OCI-LY3 (cell line): Measurements from ENCODE around the gene UCKL1.

ENCODE experiments used
- H2AFZ ChIP-seq: fragments of 200-600, 300-600 bp; shearing (Covaris generic); 2 replicates; pipeline ENCODE4 v1.6.0; 2014; ENCODE audit warnings: antibody characterized with exemption, low read depth, low read length
- H3K27ac ChIP-seq: fragments of 200-600, 300-600 bp; sonication (generic); 2 replicates; pipeline ENCODE4 v1.5.1; 2014; ENCODE audit warnings: mild to moderate bottlenecking, low read length, moderate library complexity, mixed read lengths
- H3K27me3 ChIP-seq: fragments of 200-600, 300-600 bp; sonication (generic); 2 replicates; pipeline ENCODE4 v1.6.1; 2014; ENCODE audit warnings: low read depth, low read length, mixed read lengths
- H3K36me3 ChIP-seq: fragments of 200-600, 300-600 bp; sonication (generic); replicated peaks from 2 replicates; pipeline ENCODE3; 2014; ENCODE audit warnings: low read depth, low read length, mixed read lengths
- H3K4me1 ChIP-seq: fragments of 300-600, 200-600 bp; sonication (generic); 2 replicates; pipeline ENCODE4 v1.6.1; 2014; ENCODE audit warnings: low read length, mixed read lengths
- H3K4me2 ChIP-seq: fragments of 200-600, 300-600 bp; sonication (generic); 2 replicates; pipeline ENCODE4 v1.6.1; 2014; ENCODE audit warnings: low read length, mixed read lengths
- H3K4me3 ChIP-seq: fragments of 300-600, 200-600 bp; sonication (generic); 2 replicates; pipeline ENCODE4 v1.5.1; 2014; ENCODE audit warnings: antibody characterized with exemption, mild to moderate bottlenecking, low read length, moderate library complexity
- H3K79me2 ChIP-seq: fragments of 300-600, 200-600 bp; shearing (Covaris generic); 2 replicates; pipeline ENCODE4 v1.6.1; 2014; ENCODE audit warnings: mild to moderate bottlenecking, low read length, mixed read lengths
- H3K9ac ChIP-seq: fragments of 300-600, 200-600 bp; shearing (Covaris generic); 2 replicates; pipeline ENCODE4 v1.6.0; 2014; ENCODE audit warnings: mild to moderate bottlenecking, low read length, moderate library complexity
- H3K9me3 ChIP-seq: fragments of 200-600, 300-600 bp; shearing (Covaris generic); 2 replicates; pipeline ENCODE4 v1.6.1; 2014; ENCODE audit warnings: low read length, mixed read lengths; ENCODE audit not compliant: insufficient read depth
- H4K20me1 ChIP-seq: fragments of 200-600, 300-600 bp; sonication (generic); 2 replicates; pipeline ENCODE4 v1.6.1; 2016; ENCODE audit warnings: low read length, mixed read lengths; ENCODE audit not compliant: insufficient read depth
- CTCF ChIP-seq: fragments of 200-600, 300-600 bp; sonication (generic); IDR thresholded peaks from 2 replicates; pipeline ENCODE4 v1.5.1; 2014; ENCODE audit warnings: antibody characterized with exemption, low read length, low read depth
- EZH2phosphoT487 ChIP-seq: fragments of 200-600 bp; shearing (Covaris generic); IDR thresholded peaks from 2 replicates; pipeline ENCODE4 v1.6.1; 2018; ENCODE audit warnings: antibody characterized with exemption, mixed run types, low read depth

UCKL1 gene

GRCh38 chr20:63959699-63960075 lies 3.5 kb upstream of the UCKL1 start:
- no peaks in the 10 kb centered on the region for H3K9me3 ChIP-seq
- H4K20me1 ChIP-seq = peaks cover 1% of the 10 kb centered on the region
- no peak overlapping the region for H2AFZ ChIP-seq
- TF ChIP-seq EZH2phosphoT487 (no peak), CTCF (no peak)
- H3K36me3 ChIP-seq = peaks cover 12% of the 10 kb centered on the region
- no peak overlapping the region for H3K27ac ChIP-seq
- H3K4me3 ChIP-seq = no peak overlapping the region
- H3K4me1 ChIP-seq = peaks cover 15% of the 10 kb centered on the region
- H3K79me2 ChIP-seq = peaks cover 15% of the 10 kb centered on the region
- no peak overlapping the region for H3K4me2 ChIP-seq
- no peak overlapping the region for H3K9ac ChIP-seq
- no peaks in the 10 kb centered on the region for H3K27me3 ChIP-seq

GRCh38 chr20:63958964-63959698 lies 2.9 kb upstream of the UCKL1 start:
- Histone ChIP-seq H3K4me3 (no peak overlapping the region), H3K27me3 (no peaks in the 10 kb centered on the region), H3K36me3 (peaks cover 15% of the 10 kb centered on the region), H3K4me1 (peaks cover 17% of the 10 kb centered on the region), H3K9me3 (no peaks in the 10 kb centered on the region), H2AFZ (no peak overlapping the region), H3K4me2 (no peak overlapping the region), H4K20me1 (peaks cover 7% of the 10 kb centered on the region), H3K79me2 (peaks cover 20% of the 10 kb centered on the region), H3K9ac (no peak overlapping the region), H3K27ac (no peak overlapping the region)
- TF ChIP-seq CTCF (no peak), EZH2phosphoT487 (no peak)

GRCh38 chr20:63958471-63958870 lies 2.3 kb upstream of the UCKL1 start:
- H3K4me2 ChIP-seq = no peak overlapping the region
- no peak overlapping the region for H3K9ac ChIP-seq
- H4K20me1 ChIP-seq = peaks cover 14% of the 10 kb centered on the region
- TF ChIP-seq CTCF = no peak
- TF ChIP-seq EZH2phosphoT487 = no peak
- no peak overlapping the region for H3K27ac ChIP-seq
- H3K79me2 ChIP-seq = peaks cover 27% of the 10 kb centered on the region
- H3K4me1 ChIP-seq = peaks cover 17% of the 10 kb centered on the region
- no peaks in the 10 kb centered on the region for H3K27me3 ChIP-seq
- H3K4me3 ChIP-seq = no peak overlapping the region
- no peak overlapping the region for H2AFZ ChIP-seq
- H3K9me3 ChIP-seq = no peaks in the 10 kb centered on the region
- peaks cover 15% of the 10 kb centered on the region for H3K36me3 ChIP-seq

GRCh38 chr20:63957690-63958441 lies 1.6 kb upstream of the UCKL1 start:
- Histone ChIP-seq H3K9me3 (no peaks in the 10 kb centered on the region), H3K4me3 (peak overlapping the region; percentile 80), H4K20me1 (peaks cover 14% of the 10 kb centered on the region), H3K27ac (peak overlapping the region; percentile 63; the same call in 1 of the 2 replicates), H3K36me3 (peaks cover 14% of the 10 kb centered on the region), H3K4me2 (peak overlapping the region; percentile 92), H3K27me3 (no peaks in the 10 kb centered on the region), H3K4me1 (peaks cover 17% of the 10 kb centered on the region), H3K79me2 (peaks cover 28% of the 10 kb centered on the region), H3K9ac (no peak overlapping the region), H2AFZ (no peak overlapping the region)
- TF ChIP-seq EZH2phosphoT487 = no peak
- TF ChIP-seq CTCF = no peak
